ENCODE measurements around the gene TCHH.

Gene TCHH, protein sequence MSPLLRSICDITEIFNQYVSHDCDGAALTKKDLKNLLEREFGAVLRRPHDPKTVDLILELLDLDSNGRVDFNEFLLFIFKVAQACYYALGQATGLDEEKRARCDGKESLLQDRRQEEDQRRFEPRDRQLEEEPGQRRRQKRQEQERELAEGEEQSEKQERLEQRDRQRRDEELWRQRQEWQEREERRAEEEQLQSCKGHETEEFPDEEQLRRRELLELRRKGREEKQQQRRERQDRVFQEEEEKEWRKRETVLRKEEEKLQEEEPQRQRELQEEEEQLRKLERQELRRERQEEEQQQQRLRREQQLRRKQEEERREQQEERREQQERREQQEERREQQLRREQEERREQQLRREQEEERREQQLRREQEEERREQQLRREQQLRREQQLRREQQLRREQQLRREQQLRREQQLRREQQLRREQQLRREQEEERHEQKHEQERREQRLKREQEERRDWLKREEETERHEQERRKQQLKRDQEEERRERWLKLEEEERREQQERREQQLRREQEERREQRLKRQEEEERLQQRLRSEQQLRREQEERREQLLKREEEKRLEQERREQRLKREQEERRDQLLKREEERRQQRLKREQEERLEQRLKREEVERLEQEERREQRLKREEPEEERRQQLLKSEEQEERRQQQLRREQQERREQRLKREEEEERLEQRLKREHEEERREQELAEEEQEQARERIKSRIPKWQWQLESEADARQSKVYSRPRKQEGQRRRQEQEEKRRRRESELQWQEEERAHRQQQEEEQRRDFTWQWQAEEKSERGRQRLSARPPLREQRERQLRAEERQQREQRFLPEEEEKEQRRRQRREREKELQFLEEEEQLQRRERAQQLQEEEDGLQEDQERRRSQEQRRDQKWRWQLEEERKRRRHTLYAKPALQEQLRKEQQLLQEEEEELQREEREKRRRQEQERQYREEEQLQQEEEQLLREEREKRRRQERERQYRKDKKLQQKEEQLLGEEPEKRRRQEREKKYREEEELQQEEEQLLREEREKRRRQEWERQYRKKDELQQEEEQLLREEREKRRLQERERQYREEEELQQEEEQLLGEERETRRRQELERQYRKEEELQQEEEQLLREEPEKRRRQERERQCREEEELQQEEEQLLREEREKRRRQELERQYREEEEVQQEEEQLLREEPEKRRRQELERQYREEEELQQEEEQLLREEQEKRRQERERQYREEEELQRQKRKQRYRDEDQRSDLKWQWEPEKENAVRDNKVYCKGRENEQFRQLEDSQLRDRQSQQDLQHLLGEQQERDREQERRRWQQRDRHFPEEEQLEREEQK (N-terminal part only)

GRCh38 chr1:152115344-152115743, at the start of gene TCHH:
Gene TCHH, minus strand, starts transcription at chr1:152115444. Its CDS starts 1,364 bp downstream, at chr1:152114080.
- Histone ChIP-seq H3K9ac (ENCODE audit: low read depth, low read length) (no peak within 1 kb of the TSS), H3K4me1 (ENCODE audit: control insufficient read depth, insufficient read depth, low read length) (no peaks in the 10 kb centered on the region), H3K27me3 (ENCODE audit: control insufficient read depth, insufficient read depth, low read length) (peaks cover 73% of the 10 kb centered on the region)

GRCh38 chr1:152164517-152165136, 49.4 kb upstream of the TCHH start:
- Histone ChIP-seq H3K36me3 (ENCODE audit: control insufficient read depth, insufficient read depth, low read length) (no peaks in the 10 kb centered on the region), H3K9ac (ENCODE audit: low read depth, low read length) (no peak overlapping the region), H3K27me3 (ENCODE audit: control insufficient read depth, insufficient read depth, low read length) (no peaks in the 10 kb centered on the region), H3K4me1 (ENCODE audit: control insufficient read depth, insufficient read depth, low read length) (no peaks in the 10 kb centered on the region), H3K4me3 (ENCODE audit: low read depth, low read length) (no peak overlapping the region), H3K9me3 (ENCODE audit: control insufficient read depth, insufficient read depth, low read length) (no peaks in the 10 kb centered on the region)

More at GRCh38 chr1:152115344-152115743, at the start of gene TCHH:
- Histone ChIP-seq H3K36me3 (ENCODE audit: control insufficient read depth, insufficient read depth, low read length) (no peaks in the 10 kb centered on the region), H3K9me3 (ENCODE audit: control insufficient read depth, insufficient read depth, low read length) (no peaks in the 10 kb centered on the region), H3K4me3 (ENCODE audit: low read depth, low read length) (no peak within 1 kb of the TSS)

DNA sequence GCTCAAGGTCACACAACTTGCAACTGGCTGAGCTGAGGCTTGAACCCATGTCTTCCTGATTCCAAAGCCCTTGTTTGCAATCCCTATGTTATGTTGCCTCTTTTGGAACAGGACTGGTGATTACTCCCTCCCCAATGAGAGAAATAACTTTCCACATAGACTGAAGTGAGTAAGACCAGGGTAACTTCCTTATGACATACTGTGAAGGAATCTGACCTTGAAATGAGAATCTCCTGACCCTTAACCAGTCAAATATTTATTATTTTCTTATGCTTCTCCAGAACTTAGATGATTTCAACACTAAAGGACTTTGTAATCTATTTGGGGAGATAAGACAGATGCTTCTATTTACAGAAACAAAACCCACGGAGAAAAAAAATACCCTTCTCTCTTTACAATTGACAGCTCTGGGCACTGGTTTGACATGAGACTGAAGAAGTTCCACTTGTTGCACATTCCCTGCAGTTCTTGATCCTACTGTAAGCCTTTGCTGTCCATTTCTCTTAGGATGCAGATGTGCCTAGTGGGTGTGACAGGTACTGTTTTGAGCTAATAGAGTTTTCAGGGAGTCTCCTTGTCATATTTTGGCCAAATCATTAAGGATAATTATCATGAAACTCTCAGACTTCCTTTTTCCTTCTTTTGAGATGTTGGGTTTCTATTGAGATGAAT, 47.7 kb upstream of the TCHH start:
- Histone ChIP-seq H3K4me3 (ENCODE audit: low read depth, low read length) (no peak overlapping the region), H3K36me3 (ENCODE audit: control insufficient read depth, insufficient read depth, low read length) (no peaks in the 10 kb centered on the region), H3K4me1 (ENCODE audit: control insufficient read depth, insufficient read depth, low read length) (no peaks in the 10 kb centered on the region), H3K27me3 (ENCODE audit: control insufficient read depth, insufficient read depth, low read length) (no peaks in the 10 kb centered on the region), H3K9me3 (ENCODE audit: control insufficient read depth, insufficient read depth, low read length) (no peaks in the 10 kb centered on the region), H3K9ac (ENCODE audit: low read depth, low read length) (no peak overlapping the region)

GRCh38 chr1:152160576-152160975, 45.3 kb upstream of the TCHH start:
- no peak overlapping the region for H3K4me3 ChIP-seq (ENCODE audit: low read depth, low read length)
- H3K9ac ChIP-seq (ENCODE audit: low read depth, low read length) = no peak overlapping the region
- no peaks in the 10 kb centered on the region for H3K36me3 ChIP-seq (ENCODE audit: control insufficient read depth, insufficient read depth, low read length)
- H3K4me1 ChIP-seq (ENCODE audit: control insufficient read depth, insufficient read depth, low read length) = no peaks in the 10 kb centered on the region
- H3K9me3 ChIP-seq (ENCODE audit: control insufficient read depth, insufficient read depth, low read length) = no peaks in the 10 kb centered on the region
- H3K27me3 ChIP-seq (ENCODE audit: control insufficient read depth, insufficient read depth, low read length) = no peaks in the 10 kb centered on the region

- Histone ChIP-seq H3K4me3 (ENCODE audit: low read depth, low read length) (no peak within 1 kb of the TSS), H3K36me3 (ENCODE audit: control insufficient read depth, insufficient read depth, low read length) (no peaks in the 10 kb centered on the region), H3K27me3 (ENCODE audit: control insufficient read depth, insufficient read depth, low read length) (no peaks in the 10 kb centered on the region), H3K9ac (ENCODE audit: low read depth, low read length) (no peak within 1 kb of the TSS), H3K9me3 (ENCODE audit: control insufficient read depth, insufficient read depth, low read length) (peaks cover 4% of the 10 kb centered on the region), H3K4me1 (ENCODE audit: control insufficient read depth, insufficient read depth, low read length) (no peaks in the 10 kb centered on the region)
Observed at GRCh38 chr1:152159144-152159543, 43.9 kb upstream of the TCHH start, which contains the start of gene RPTN. Gene RPTN, minus strand, starts transcription at chr1:152159228. Its CDS starts 1,339 bp downstream, at chr1:152157889.

GRCh38 chr1:152153996-152154395, 38.8 kb upstream of the TCHH start:
- Histone ChIP-seq H3K36me3 (ENCODE audit: control insufficient read depth, insufficient read depth, low read length) (no peaks in the 10 kb centered on the region), H3K9me3 (ENCODE audit: control insufficient read depth, insufficient read depth, low read length) (peaks cover 4% of the 10 kb centered on the region), H3K9ac (ENCODE audit: low read depth, low read length) (no peak overlapping the region)

DNA sequence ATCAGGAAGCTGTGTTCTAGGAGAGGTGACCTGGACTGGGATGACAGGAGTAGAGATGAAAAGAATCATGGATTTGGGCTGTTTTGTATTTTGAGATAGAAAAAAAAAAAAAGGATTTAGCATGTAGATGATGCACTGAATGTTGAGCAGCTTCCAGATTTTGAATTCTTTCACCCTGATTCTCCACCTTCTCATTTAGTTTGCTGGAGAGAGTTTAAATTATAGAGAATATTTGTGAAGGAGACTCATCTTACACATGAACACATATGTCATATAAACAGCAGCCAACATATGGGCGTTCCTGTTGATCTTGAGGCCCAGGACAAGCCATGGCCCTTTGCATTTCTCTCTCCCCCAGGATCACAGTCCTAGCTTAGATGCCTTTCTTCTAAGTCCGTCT, 36.4 kb upstream of the TCHH start:
- peaks cover 12% of the 10 kb centered on the region for H3K9me3 ChIP-seq (ENCODE audit: control insufficient read depth, insufficient read depth, low read length)
- no peak overlapping the region for H3K4me3 ChIP-seq (ENCODE audit: low read depth, low read length)
- no peak overlapping the region for H3K9ac ChIP-seq (ENCODE audit: low read depth, low read length)
- H3K27me3 ChIP-seq (ENCODE audit: control insufficient read depth, insufficient read depth, low read length) = no peaks in the 10 kb centered on the region
- H3K36me3 ChIP-seq (ENCODE audit: control insufficient read depth, insufficient read depth, low read length) = no peaks in the 10 kb centered on the region
- no peaks in the 10 kb centered on the region for H3K4me1 ChIP-seq (ENCODE audit: control insufficient read depth, insufficient read depth, low read length)

More at GRCh38 chr1:152153996-152154395, 38.8 kb upstream of the TCHH start:
- Histone ChIP-seq H3K27me3 (ENCODE audit: control insufficient read depth, insufficient read depth, low read length) (no peaks in the 10 kb centered on the region), H3K4me3 (ENCODE audit: low read depth, low read length) (no peak overlapping the region), H3K4me1 (ENCODE audit: control insufficient read depth, insufficient read depth, low read length) (no peaks in the 10 kb centered on the region)

- Histone ChIP-seq H3K9me3 (ENCODE audit: control insufficient read depth, insufficient read depth, low read length) (peaks cover 8% of the 10 kb centered on the region), H3K9ac (ENCODE audit: low read depth, low read length) (no peak overlapping the region), H3K36me3 (ENCODE audit: control insufficient read depth, insufficient read depth, low read length) (no peaks in the 10 kb centered on the region)
Observed at GRCh38 chr1:152148981-152149380, 33.7 kb upstream of the TCHH start.

DNA sequence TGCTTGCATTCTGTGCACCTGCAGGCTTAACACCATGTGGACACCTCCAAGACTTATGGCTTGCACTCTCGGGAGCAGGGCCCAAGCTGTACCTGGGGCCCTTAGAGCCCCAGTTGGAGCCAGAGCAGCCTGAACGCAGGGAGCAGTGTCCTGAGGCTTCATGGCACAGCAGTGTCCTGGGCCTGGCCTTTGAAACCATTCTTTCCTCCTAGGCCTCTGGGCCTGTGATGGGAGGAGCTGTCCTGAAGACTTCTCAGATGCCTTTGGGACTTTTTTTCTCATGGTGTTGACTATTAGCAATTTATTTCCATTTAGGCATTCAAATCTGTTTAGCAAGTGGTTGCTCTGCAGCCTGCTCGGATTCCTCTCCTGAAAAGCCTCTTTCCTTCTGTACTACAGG, 32.8 kb upstream of the TCHH start:
- H3K4me3 ChIP-seq (ENCODE audit: low read depth, low read length) = no peak overlapping the region
- H3K27me3 ChIP-seq (ENCODE audit: control insufficient read depth, insufficient read depth, low read length) = no peaks in the 10 kb centered on the region
- H3K36me3 ChIP-seq (ENCODE audit: control insufficient read depth, insufficient read depth, low read length) = no peaks in the 10 kb centered on the region
- H3K4me1 ChIP-seq (ENCODE audit: control insufficient read depth, insufficient read depth, low read length) = no peaks in the 10 kb centered on the region
- H3K9me3 ChIP-seq (ENCODE audit: control insufficient read depth, insufficient read depth, low read length) = peaks cover 8% of the 10 kb centered on the region
- no peak overlapping the region for H3K9ac ChIP-seq (ENCODE audit: low read depth, low read length)

More at GRCh38 chr1:152148981-152149380, 33.7 kb upstream of the TCHH start:
- Histone ChIP-seq H3K27me3 (ENCODE audit: control insufficient read depth, insufficient read depth, low read length) (no peaks in the 10 kb centered on the region), H3K4me3 (ENCODE audit: low read depth, low read length) (no peak overlapping the region), H3K4me1 (ENCODE audit: control insufficient read depth, insufficient read depth, low read length) (no peaks in the 10 kb centered on the region)

GRCh38 chr1:152145769-152146168, 30.5 kb upstream of the TCHH start:
- no peaks in the 10 kb centered on the region for H3K36me3 ChIP-seq (ENCODE audit: control insufficient read depth, insufficient read depth, low read length)
- peaks cover 8% of the 10 kb centered on the region for H3K9me3 ChIP-seq (ENCODE audit: control insufficient read depth, insufficient read depth, low read length)
- H3K4me3 ChIP-seq (ENCODE audit: low read depth, low read length) = no peak overlapping the region
- no peak overlapping the region for H3K9ac ChIP-seq (ENCODE audit: low read depth, low read length)
- no peaks in the 10 kb centered on the region for H3K27me3 ChIP-seq (ENCODE audit: control insufficient read depth, insufficient read depth, low read length)
- no peaks in the 10 kb centered on the region for H3K4me1 ChIP-seq (ENCODE audit: control insufficient read depth, insufficient read depth, low read length)
